Endothelial cell of umbilical vein (primary cell): ENCODE data around the gene USP35. TPM values are rescaled to one million over a fixed set of nuclear protein-coding genes. Genes with fewer than 3 reads are reported as not detected.

ENCODE experiments used
- BruUV-seq: library from RNA; stranded (reverse); fragments of 400-500 nt; replicated peaks from 2 replicates; lab custom pipeline; 2021; lab: Mats Ljungman, UMichigan
- CTCF ChIA-PET: fragments of 300-600, 350-600 bp; sonication (Branson Sonifier 250); formaldehyde crosslinking; loops from one replicate; lab custom pipeline; 2021; ENCODE audit warnings: antibody characterized with exemption, inconsistent platforms; lab: Charles Lee
- POLR2A ChIA-PET: fragments of 300-600, 350-600 bp; sonication (Branson Sonifier 250); formaldehyde crosslinking; loops from one replicate; lab custom pipeline; 2021; ENCODE audit warnings: antibody characterized with exemption, inconsistent platforms; lab: Charles Lee
- DNase-seq: peaks from one replicate; pipeline ENCODE4 v3.0.0-alpha.2; 2011; ENCODE audit warnings: low read depth, low spot score
- FAIRE-seq: peaks from 2 replicates; lab custom pipeline; 2011; peaks lifted over from hg19 to GRCh38; lab: Jason Lieb, UNC
- H2AFZ ChIP-seq: 2 replicates; pipeline ENCODE4 v1.6.0; 2012; ENCODE audit warnings: low read depth, low read length, control low read depth, inconsistent platforms
- H3K27ac ChIP-seq: 2 replicates; pipeline ENCODE4 v1.5.1; 2011; ENCODE audit warnings: low read depth, mild to moderate bottlenecking, control low read depth, low read length, moderate library complexity; ENCODE audit not compliant: insufficient read depth
- H3K27me3 ChIP-seq, 2 experiments: 2 replicates each; pipeline versions ENCODE4 v1.6.0 to v1.6.1; 2011; ENCODE audit warnings: low read length in 2 of 2, mixed read lengths in 1 of 2; ENCODE audit not compliant: control insufficient read depth in 2 of 2, insufficient read depth in 2 of 2
- H3K36me3 ChIP-seq, 2 experiments: 2 replicates in 1 of 2; 3 replicates in 1 of 2; pipeline ENCODE4 v1.5.1; 2011; ENCODE audit warnings: low read length in 2 of 2, mild to moderate bottlenecking in 1 of 2, moderate library complexity in 1 of 2; ENCODE audit not compliant: control insufficient read depth in 2 of 2, insufficient read depth in 2 of 2; ENCODE audit errors: extremely low read depth in 1 of 2
- H3K4me1 ChIP-seq: 3 replicates; pipeline ENCODE4 v1.5.1; 2011; ENCODE audit warnings: mild to moderate bottlenecking, low read length; ENCODE audit not compliant: control insufficient read depth, insufficient read depth; ENCODE audit errors: extremely low read depth
- H3K4me2 ChIP-seq: 2 replicates; pipeline ENCODE4 v1.6.1; 2011; ENCODE audit warnings: low read length, control low read depth, mixed read lengths; ENCODE audit not compliant: insufficient read depth
- H3K4me3 ChIP-seq, 3 experiments: fragments of 200-600 bp in 1 of 3; sonication (generic), shearing (Covaris generic) in 1 of 3; replicated peaks in 1 of 3; 2 replicates each; pipeline ENCODE4 v1.5.1; 2011 to 2016; ENCODE audit warnings: control low read depth in 3 of 3, low read length in 3 of 3, mild to moderate bottlenecking in 2 of 3, inconsistent platforms in 1 of 3, low read depth in 1 of 3, moderate library complexity in 1 of 3; ENCODE audit not compliant: insufficient read depth in 1 of 3
- H3K79me2 ChIP-seq: 2 replicates; pipeline ENCODE4 v1.6.0; 2012; ENCODE audit warnings: low read length, inconsistent platforms; ENCODE audit not compliant: control insufficient read depth, insufficient read depth
- H3K9ac ChIP-seq: replicated peaks from 2 replicates; pipeline ENCODE3; 2011; ENCODE audit warnings: low read length, control low read depth; ENCODE audit not compliant: insufficient read depth; ENCODE audit errors: extremely low read depth
- H3K9me1 ChIP-seq: replicated peaks from 3 replicates; pipeline ENCODE4 v1.6.0; 2011; ENCODE audit warnings: mild to moderate bottlenecking, low read length; ENCODE audit not compliant: control insufficient read depth, insufficient read depth; ENCODE audit errors: extremely low read depth
- H3K9me3 ChIP-seq: replicated peaks from 2 replicates; pipeline ENCODE4 v1.5.1; 2012; ENCODE audit warnings: low read length, inconsistent platforms; ENCODE audit not compliant: control insufficient read depth, insufficient read depth
- H4K20me1 ChIP-seq: replicated peaks from 2 replicates; pipeline ENCODE3; 2011; ENCODE audit warnings: mild to moderate bottlenecking, low read length; ENCODE audit not compliant: control insufficient read depth, insufficient read depth; ENCODE audit errors: extremely low read depth
- EZH2 ChIP-seq: IDR thresholded peaks from 2 replicates; pipeline ENCODE4 v1.6.1; 2012; ENCODE audit warnings: borderline replicate concordance, low read depth, mild to moderate bottlenecking, moderate library complexity, low read length, inconsistent platforms; ENCODE audit not compliant: severe bottlenecking
- GATA2 ChIP-seq: IDR thresholded peaks from 2 replicates; pipeline ENCODE4 v1.7.0; 2011; ENCODE audit warnings: low read depth, mild to moderate bottlenecking, moderate library complexity, mixed read lengths, low read length; ENCODE audit not compliant: insufficient read length, insufficient read depth
- JUN ChIP-seq: IDR thresholded peaks from 2 replicates; pipeline ENCODE4 v1.6.1; 2011; ENCODE audit warnings: borderline replicate concordance, low read depth; ENCODE audit not compliant: insufficient read length, insufficient read depth
- MYC ChIP-seq: IDR thresholded peaks from one replicate; pipeline ENCODE4 v1.6.1; 2011; ENCODE audit warnings: mild to moderate bottlenecking, low read depth, low read length
- POLR2A ChIP-seq: IDR thresholded peaks from 2 replicates; pipeline ENCODE4 v1.6.1; 2012; ENCODE audit warnings: low read depth, mild to moderate bottlenecking, control low read depth, low read length
- POLR2AphosphoS5 ChIP-seq: IDR thresholded peaks from 2 replicates; pipeline ENCODE4 v1.6.1; 2012; ENCODE audit warnings: low read depth, mild to moderate bottlenecking, control low read depth, low read length, moderate library complexity; ENCODE audit not compliant: insufficient read depth
- dilution Hi-C: fragments of 300-500 bp; cut with MboI; formaldehyde crosslinking; loops from one replicate; pipeline ENCODE4 v1.15.0; 2019; ENCODE audit warnings: low sequenced_read_pairs; ENCODE audit not compliant: extremely low pct_ligation_motif_present
- intact Hi-C: fragments of 100-400 bp; cut with micrococcal nuclease; formaldehyde crosslinking; loops from one replicate; pipeline ENCODE4 v1.10.0; 2022
- polyA plus RNA-seq, 4 experiments: library from polyadenylated mRNA; depleted of rRNA in 3 of 4; stranded (reverse) in 3 of 4; unstranded in 1 of 4; fragments of >200 nt; gene quantifications; 2 replicates each; pipeline versions ENCODE4 v1.2.1 to v1.2.3, GENCODE V29; 2011 to 2012; ENCODE audit warnings: missing spikeins in 1 of 4
- total RNA-seq: library from RNA; stranded (reverse); gene quantifications from 2 replicates; pipeline ENCODE4 v1.2.3, GENCODE V29; 2021
- TF ChIP-seq, protein P1 (sequence below), 2 donors: IDR thresholded peaks; 1 replicate in 1 of 2; 2 replicates in 1 of 2; pipeline ENCODE4 v1.5.1; 2011; ENCODE audit warnings: low read length in 2 of 2, mild to moderate bottlenecking in 2 of 2, moderate library complexity in 2 of 2, control low read depth in 1 of 2, inconsistent platforms in 1 of 2, low read depth in 1 of 2; ENCODE audit not compliant: insufficient read depth in 1 of 2; ENCODE audit errors: extremely low read depth in 1 of 2
- TF ChIP-seq, protein P2 (sequence below): IDR thresholded peaks from 2 replicates; pipeline ENCODE4 v1.6.1; 2011; ENCODE audit not compliant: insufficient read depth, insufficient read length

USP35 gene
- total and polyA plus RNA-seq, 2 donors (not counting 3 experiments of a cell fraction or from before 2014, with no cell fraction given), result 8.9 to 12.4 TPM

DNA sequence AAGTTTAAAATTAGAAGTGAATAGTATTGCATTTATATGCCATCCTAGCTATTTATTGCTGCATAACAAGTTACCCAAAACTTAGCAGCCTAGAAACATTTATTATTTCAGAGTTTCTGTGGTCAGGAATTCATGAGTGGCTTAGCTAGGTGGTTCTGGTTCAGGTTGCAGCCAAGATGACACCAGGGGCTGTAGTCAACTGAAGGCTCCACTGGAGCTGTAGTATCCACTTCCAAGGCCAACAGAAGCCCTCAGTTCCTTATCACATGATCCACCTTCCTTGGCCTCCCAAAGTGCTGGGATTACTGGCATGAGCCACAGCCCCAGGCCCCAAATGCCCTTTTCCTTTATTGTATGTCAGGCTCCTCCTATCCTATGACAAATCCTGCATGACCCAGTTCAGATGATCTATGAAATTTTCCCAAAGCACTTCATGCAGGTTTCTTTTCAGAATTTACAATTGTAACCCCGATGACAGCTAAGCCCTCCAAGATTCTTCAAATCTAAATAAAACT, 43.2 kb upstream of the USP35 start:
- ChIA-PET CTCF (interaction anchor here (1.1 to 1.4 kb wide), 3 partner anchors 8 to 419 kb away, joined by 3 to 4 read pairs (median 3); no protein-coding TSS in a partner anchor), POLR2A (no interaction called here)
- dilution Hi-C loops (no loop called here), intact Hi-C loops (no loop called here)
- no peak overlapping the region for H2AFZ ChIP-seq
- H3K4me3 ChIP-seq, result no peak overlapping the region
- TF ChIP-seq JUN (no peak), EZH2 (no peak), MYC (no peak), GATA2 (no peak), POLR2A (no peak), POLR2AphosphoS5 (no peak)
- TF ChIP-seq, protein P1, sequence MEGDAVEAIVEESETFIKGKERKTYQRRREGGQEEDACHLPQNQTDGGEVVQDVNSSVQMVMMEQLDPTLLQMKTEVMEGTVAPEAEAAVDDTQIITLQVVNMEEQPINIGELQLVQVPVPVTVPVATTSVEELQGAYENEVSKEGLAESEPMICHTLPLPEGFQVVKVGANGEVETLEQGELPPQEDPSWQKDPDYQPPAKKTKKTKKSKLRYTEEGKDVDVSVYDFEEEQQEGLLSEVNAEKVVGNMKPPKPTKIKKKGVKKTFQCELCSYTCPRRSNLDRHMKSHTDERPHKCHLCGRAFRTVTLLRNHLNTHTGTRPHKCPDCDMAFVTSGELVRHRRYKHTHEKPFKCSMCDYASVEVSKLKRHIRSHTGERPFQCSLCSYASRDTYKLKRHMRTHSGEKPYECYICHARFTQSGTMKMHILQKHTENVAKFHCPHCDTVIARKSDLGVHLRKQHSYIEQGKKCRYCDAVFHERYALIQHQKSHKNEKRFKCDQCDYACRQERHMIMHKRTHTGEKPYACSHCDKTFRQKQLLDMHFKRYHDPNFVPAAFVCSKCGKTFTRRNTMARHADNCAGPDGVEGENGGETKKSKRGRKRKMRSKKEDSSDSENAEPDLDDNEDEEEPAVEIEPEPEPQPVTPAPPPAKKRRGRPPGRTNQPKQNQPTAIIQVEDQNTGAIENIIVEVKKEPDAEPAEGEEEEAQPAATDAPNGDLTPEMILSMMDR (IDR thresholded peaks at IDR 0.05; ENCODE audit: extremely low read depth in 1 of 2, insufficient read depth in 1 of 2, low read depth in 1 of 2, low read length in 2 of 2), result no peak
- TF ChIP-seq, protein P2, sequence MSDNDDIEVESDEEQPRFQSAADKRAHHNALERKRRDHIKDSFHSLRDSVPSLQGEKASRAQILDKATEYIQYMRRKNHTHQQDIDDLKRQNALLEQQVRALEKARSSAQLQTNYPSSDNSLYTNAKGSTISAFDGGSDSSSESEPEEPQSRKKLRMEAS, result no peak
- H3K79me2 ChIP-seq, result no peaks in the 10 kb centered on the region
- BruUV-seq, result no TSS peak
- H3K9me3 ChIP-seq, result no peaks in the 10 kb centered on the region
- FAIRE-seq, result no peak
- H4K20me1 ChIP-seq, result no peaks in the 10 kb centered on the region
- DNase-seq, result no peak
- peaks cover 3% of the 10 kb centered on the region for H3K4me1 ChIP-seq
- no peak overlapping the region for H3K4me2 ChIP-seq
- H3K27ac ChIP-seq, result no peak overlapping the region
- no peaks in the 10 kb centered on the region for H3K27me3 ChIP-seq
- H3K36me3 ChIP-seq, result no peaks in the 10 kb centered on the region
- no peak overlapping the region for H3K9ac ChIP-seq
- no peaks in the 10 kb centered on the region for H3K9me1 ChIP-seq
